ENCODE results near the gene TOR4A.

The TOR4A gene

DNA sequence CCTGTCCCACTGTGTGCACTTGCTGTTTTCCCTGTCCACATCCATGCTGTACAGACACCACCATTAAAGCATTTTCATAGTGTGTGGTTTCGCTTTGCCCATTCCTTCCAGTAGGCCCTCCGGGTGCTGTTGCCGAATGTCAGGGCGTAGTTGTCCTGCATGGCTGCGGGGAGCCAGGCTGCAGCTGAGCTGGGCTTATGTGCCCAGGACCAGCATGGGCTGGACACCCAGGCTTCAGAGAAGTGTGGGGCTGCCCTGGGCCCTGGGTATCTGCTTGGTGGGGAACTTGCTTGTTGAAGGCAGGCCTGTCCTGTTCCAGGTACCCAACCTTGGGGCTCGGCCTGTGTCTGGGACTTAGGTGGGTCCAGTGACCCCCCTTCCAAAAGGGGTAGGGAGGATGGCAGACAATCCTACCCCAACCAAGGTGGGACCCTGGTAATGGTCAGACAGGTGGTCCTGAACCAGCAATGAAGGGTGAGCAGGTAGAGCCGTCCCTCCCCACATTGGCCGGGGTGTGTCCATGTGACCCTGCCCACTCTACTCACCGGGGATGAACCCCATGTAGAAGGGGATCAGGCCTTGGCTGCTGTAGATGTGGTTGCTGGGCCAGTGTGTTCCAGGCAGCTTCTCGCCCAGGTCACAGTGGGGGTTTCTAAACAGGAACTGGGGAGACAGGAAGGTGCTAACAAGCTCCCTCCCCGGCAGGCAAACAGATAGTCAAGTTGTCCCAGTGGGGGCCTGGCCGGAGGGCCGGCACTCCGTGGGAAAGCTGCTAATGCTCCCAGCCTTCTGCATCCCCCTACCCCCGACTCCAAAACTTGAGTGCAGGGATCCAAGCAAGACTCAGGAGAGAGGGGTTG is 33.7 kb upstream of the TOR4A start:
- ATAC-seq, result no peak; the same call in 2 of the 3 replicates
- no peak for TF ChIP-seq ZNF565 (CRISPR knock-in tag; conservative IDR thresholded peaks at IDR 0.05; ENCODE audit: low read depth)
- TF ChIP-seq GLIS3 (CRISPR knock-in tag; IDR thresholded peaks at IDR 0.05), result no peak
- TF ChIP-seq TCF4 (CRISPR knock-in tag; IDR thresholded peaks at IDR 0.05; ENCODE audit: borderline replicate concordance), result no peak
- TF ChIP-seq SNAI2 (CRISPR knock-in tag; IDR thresholded peaks at IDR 0.05), result no peak
- TF ChIP-seq, protein P1, sequence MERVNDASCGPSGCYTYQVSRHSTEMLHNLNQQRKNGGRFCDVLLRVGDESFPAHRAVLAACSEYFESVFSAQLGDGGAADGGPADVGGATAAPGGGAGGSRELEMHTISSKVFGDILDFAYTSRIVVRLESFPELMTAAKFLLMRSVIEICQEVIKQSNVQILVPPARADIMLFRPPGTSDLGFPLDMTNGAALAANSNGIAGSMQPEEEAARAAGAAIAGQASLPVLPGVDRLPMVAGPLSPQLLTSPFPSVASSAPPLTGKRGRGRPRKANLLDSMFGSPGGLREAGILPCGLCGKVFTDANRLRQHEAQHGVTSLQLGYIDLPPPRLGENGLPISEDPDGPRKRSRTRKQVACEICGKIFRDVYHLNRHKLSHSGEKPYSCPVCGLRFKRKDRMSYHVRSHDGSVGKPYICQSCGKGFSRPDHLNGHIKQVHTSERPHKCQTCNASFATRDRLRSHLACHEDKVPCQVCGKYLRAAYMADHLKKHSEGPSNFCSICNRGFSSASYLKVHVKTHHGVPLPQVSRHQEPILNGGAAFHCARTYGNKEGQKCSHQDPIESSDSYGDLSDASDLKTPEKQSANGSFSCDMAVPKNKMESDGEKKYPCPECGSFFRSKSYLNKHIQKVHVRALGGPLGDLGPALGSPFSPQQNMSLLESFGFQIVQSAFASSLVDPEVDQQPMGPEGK (CRISPR knock-in tag; IDR thresholded peaks at IDR 0.05; ENCODE audit: borderline replicate concordance), result 0 out of 2 replicates have a peak, but pooled peaks have one; percentile 10

DNA sequence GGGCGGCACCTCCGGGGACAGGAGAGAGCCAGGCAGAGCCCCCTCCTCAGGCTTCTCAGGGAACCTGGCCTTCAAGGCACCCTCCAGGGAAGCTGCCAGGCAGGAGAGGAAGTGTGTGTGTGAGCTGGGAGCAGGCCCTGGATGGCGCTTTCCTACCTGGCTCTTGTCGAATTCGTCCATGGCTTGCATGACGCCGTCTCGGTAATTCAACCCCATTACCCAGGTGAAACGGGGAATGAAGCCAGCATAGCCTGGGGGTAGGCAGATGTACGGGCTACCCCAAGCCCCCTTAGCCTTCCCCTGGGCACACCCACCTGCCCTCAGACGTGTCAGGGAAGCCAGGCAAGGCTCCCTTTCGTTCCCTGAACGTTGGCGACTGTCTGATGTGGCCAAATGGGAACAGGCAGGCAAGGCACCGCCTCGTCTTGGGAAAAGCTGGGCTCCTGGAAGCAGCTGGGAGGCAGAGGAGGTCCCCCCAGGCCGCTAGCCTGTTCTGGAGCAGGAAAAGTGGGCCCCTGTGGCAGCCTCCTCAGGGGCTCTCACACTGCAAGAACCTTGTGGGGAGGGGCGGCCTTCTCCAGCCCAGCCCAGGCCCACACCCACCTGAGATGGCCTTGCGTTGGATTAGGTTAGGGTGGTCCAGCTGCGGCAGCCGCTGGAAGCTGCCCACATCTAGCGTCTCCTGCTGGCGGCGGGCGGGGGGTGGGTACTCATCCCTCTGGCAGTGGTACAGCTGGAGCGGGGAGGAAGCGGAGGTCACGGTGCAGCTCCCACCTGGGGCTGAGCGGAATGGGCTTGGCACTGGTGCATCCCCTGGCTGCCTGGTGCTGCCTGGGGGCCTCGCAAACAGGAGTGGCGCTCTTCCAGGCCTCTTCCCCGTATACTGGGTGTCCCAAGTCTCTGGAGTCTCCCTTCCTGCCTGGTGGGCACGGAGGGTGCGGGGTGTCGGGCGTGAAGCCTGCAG is 32.8 kb upstream of the TOR4A start:
- peak; percentile 0; the same call in 2 of the 3 replicates for ATAC-seq
- TF ChIP-seq CREB5 (CRISPR knock-in tag; IDR thresholded peaks at IDR 0.05; ENCODE audit: low read depth) (no peak), ZC3H10 (CRISPR knock-in tag; IDR thresholded peaks at IDR 0.05) (no peak), ARNTL (CRISPR knock-in tag; IDR thresholded peaks at IDR 0.05; ENCODE audit: borderline replicate concordance, low read depth) (no peak), CSDC2 (CRISPR knock-in tag; IDR thresholded peaks at IDR 0.05) (no peak), TSHZ2 (CRISPR knock-in tag; IDR thresholded peaks at IDR 0.05) (no peak), ESRRG (CRISPR knock-in tag; IDR thresholded peaks at IDR 0.05) (no peak), TOX (CRISPR knock-in tag; IDR thresholded peaks at IDR 0.05; ENCODE audit: borderline replicate concordance) (no peak), OSR1 (CRISPR knock-in tag; IDR thresholded peaks at IDR 0.05) (no peak), CSRNP3 (CRISPR knock-in tag; IDR thresholded peaks at IDR 0.05) (no peak), ZNF70 (CRISPR knock-in tag; IDR thresholded peaks at IDR 0.05) (no peak), ZFP3 (CRISPR knock-in tag; IDR thresholded peaks at IDR 0.05) (no peak), ZNF565 (CRISPR knock-in tag; conservative IDR thresholded peaks at IDR 0.05; ENCODE audit: low read depth) (no peak), GLIS3 (CRISPR knock-in tag; IDR thresholded peaks at IDR 0.05) (no peak)
- TF ChIP-seq, protein P2, sequence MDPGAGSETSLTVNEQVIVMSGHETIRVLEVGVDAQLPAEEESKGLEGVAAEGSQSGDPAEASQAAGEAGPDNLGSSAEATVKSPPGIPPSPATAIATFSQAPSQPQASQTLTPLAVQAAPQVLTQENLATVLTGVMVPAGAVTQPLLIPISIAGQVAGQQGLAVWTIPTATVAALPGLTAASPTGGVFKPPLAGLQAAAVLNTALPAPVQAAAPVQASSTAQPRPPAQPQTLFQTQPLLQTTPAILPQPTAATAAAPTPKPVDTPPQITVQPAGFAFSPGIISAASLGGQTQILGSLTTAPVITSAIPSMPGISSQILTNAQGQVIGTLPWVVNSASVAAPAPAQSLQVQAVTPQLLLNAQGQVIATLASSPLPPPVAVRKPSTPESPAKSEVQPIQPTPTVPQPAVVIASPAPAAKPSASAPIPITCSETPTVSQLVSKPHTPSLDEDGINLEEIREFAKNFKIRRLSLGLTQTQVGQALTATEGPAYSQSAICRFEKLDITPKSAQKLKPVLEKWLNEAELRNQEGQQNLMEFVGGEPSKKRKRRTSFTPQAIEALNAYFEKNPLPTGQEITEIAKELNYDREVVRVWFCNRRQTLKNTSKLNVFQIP (CRISPR knock-in tag; IDR thresholded peaks at IDR 0.05; ENCODE audit: borderline replicate concordance, low read depth), result no peak
